Left cardiac atrium (tissue), 4 donors: ENCODE measurements around the gene ZBTB24. TPM values are rescaled to one million over a fixed set of nuclear protein-coding genes. Genes with fewer than 3 reads are reported as not detected.

Experiments
- ATAC-seq, 2 donors: fragments of 200-7000 bp; cut with Tn5 transposase; one replicate each; pipeline ENCODE4 v1.9.1; 2020; ENCODE audit warnings: mild to moderate bottlenecking in 2 of 2, moderate library complexity in 2 of 2
- DNase-seq: peaks from one replicate; pipeline ENCODE4 v3.0.0-alpha.2; 2020
- intact Hi-C, 2 donors: fragments of 100-400 bp; cut with DNase I; formaldehyde crosslinking; loops; one replicate each; pipeline versions ENCODE4 v1.14.1 to v1.15.1; 2022 to 2023
- total RNA-seq, 2 donors: library from RNA; stranded (reverse); fragmentation: NEBNext Ultra II Directional; extraction: Animal tissue kit (Norgen Biotek cat#: 25700); gene quantifications; one replicate each; pipeline ENCODE4 v1.2.1, GENCODE V29; 2021
- donor health status: DM: no; HTN: yes; CAD: no.
- donor health status: DM: no; HTN: yes; CAD: no; lungs with severe emphysema.
- donor health status: DM: yes; HTN: yes; CAD: no.
- donor health status: Dilated cardiomyopathy.

ZBTB24 gene
- total RNA-seq, 2 donors from 2014 or later = 3.3 to 3.9 TPM

DNA sequence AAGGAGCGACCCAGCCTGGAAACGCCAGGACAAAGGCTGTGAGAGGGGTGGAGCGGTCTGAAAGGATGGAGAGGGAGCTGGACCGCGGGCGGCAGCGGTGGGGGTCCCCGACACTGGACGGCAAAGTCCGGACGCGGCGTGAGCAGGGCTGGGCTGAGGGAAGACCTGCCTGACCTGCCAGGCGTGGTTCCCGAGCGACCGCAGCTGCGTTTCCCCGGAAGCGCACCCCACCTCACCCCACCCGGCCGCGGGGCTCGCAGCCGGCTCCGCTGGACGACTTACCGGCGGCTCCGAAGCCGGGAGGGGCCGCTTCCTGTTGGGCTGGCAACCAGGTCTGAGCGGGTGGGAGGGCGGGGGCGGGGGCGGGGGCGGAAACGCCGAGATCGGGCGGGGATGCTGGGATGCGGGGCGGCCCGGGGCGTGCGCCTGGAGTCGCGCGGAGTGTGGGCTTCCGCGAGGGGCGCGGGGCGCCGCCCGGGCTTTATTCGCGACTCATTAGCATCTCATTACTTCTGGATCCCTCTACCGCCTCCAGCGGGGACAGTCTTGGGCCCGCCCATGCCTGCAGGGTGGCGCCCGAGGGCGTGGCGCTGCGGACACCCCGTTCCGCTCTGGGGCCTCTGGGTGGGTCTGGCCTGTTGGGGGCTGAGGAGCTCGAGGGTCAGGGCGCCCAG, 27.4 kb downstream of the ZBTB24 start, which contains the start of gene MICAL1:
Gene MICAL1 (minus strand): TSS at position 336 of the 674 bp plus-strand sequence. CDS start 1,576 bp downstream, outside the sequence.
- DNase-seq = peak; percentile 82
- intact Hi-C loops = no loop called here
- ATAC-seq = peak; percentile 76 to 82

DNA sequence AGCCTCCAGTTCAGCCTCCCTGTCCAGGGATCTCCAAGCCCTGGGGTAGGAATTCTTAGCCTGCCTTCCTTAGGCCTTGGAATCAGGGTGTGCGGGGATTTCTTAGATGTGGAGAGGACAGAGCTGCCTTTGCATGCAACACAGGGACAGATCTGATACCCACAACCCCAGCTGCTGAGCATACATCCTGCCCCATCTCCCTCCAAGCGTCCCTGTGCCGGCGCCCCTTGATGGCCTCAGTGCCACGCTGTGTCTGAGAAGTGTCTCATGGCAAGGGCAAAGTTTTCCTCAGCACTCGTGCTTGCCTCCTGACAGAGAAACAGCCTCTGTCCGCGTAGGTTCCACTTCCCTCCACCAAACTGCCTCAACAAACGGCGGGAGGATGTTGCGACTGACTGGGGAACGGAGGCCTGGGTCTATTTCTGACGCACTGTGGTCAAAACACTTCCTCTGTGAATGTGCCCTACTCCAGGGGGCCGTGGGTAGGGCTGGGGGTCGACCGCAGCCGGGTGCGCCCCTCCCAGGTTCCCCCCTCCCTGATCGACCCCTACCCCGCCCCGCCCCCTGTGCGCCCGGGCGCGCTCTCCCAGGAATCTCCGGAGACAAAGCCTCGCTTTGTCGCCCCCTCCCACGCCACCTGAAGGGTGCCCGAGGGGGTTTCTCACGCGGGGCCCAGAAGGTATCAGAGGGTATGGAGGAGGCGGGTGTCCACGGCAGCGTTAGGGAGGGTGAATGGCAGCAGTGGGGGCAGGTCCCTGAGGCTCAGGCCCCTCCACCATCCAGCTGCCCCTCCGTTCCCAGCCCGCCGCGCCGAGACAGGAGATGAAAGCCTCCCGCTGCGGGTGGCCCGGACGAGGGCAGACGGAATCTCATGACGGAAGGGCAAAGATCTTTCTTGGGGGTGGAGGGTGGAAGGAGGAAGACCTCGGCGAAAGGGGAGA, 28.3 kb downstream of the ZBTB24 start:
- peak; percentile 45 for DNase-seq
- peak; percentile 21 to 34 for ATAC-seq
- intact Hi-C loops = no loop called here

DNA sequence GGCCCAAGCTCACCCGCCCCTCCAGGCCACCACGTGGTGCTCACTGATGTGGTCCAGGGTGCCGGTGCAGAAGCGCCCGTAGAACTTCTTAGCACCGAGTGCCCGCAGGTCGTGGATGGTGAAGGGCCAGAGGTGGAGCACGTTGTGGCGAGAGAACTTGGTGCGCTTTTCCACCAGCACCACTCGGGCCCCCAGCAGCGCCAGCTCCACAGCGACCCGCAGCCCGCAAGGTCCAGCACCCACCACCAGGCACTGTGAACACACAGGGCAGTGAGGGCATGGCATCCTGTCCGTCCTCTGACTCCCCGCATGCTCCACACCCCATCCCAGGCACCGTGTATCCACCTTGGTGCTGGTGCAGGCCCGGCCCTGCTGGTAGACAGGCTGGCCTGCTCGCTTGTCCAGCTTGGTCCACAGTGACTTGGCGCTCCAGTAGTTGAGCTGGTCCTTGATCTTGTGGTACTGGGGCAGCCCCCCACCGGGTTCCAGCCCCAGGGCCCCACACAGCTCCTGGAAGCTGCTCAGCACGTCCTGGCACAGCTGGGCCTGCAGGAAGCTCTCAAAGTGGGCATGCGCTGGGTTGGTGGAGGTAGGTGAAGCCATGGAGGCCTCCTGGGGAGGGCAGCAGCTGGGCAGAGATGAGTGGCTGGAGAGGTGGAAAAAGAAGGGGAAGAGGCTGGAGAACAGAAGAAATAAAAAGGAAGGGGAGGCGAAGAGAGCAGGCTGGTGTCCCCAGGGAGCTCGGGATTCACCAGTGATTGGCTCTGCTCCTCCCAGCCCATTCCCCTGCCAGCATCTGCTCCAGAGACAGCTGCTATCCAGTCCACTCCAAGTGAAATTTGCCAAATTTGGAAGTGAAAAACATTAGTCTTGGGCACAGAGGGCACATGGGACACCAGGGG, 29.2 kb downstream of the ZBTB24 start:
- ATAC-seq (no peak), DNase-seq (no peak)
- intact Hi-C loops = no loop called here

DNA sequence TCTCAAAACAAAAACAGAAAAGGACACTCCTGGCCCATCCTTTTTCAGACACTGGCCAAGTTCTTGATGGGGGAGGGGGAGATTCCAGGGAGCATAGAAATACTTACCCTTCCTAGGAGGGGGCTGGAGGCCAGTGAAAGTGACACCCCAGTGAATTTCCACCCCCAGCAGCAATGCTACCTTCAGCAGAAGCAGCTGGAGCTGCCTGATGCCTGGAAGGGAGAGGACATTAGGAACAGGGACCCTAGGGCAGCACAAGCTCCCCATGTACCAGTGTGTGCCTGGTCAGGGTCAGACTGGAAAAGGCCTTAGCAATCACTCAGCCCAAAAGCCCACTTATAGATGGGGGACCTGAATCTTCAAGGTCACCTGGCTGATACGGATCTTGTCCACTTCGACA, 29.9 kb downstream of the ZBTB24 start:
- no peak for DNase-seq
- no peak for ATAC-seq
- intact Hi-C loops = no loop called here

DNA sequence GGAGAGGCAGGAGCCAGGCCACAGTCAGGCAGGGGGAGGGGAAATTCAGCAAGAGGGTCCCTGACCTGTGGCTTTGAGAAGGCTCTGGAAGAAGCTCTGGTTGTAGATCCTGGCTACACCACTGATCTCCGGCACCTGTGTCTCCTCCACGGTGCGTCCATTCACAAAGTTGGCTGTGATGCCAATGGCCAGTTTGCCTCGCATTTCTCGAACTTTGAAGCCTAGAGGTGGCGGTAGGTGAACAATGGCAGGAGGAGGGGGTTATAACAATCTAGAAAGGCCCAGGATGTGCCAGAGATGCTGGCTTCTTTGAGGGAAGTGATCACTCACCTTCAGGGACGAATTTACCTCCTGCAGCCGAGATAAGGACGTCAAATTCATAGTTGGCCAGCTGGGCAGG, 30.8 kb downstream of the ZBTB24 start:
- ATAC-seq (no peak), DNase-seq (no peak)
- intact Hi-C loops = no loop called here

DNA sequence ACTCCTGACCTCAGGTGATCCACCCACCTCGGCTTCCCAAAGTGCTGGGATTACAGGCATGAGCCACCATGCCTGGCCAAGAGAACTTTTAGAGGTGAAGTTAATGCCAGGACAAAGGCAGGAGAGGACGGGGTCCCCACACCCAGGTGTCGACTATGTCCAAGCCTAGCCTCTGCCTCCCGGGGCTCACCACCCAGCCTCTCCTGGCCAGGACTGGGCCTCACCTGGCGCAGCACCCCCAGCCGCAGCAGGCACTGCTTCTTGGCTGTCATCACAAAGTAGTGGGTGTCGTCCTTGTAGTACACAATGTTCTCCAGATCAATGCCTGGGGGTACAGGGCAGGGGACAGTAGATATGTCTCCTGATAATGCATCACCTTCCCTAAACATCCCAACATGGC, 31.6 kb downstream of the ZBTB24 start:
- intact Hi-C loops = no loop called here
- DNase-seq (no peak), ATAC-seq (no peak)

DNA sequence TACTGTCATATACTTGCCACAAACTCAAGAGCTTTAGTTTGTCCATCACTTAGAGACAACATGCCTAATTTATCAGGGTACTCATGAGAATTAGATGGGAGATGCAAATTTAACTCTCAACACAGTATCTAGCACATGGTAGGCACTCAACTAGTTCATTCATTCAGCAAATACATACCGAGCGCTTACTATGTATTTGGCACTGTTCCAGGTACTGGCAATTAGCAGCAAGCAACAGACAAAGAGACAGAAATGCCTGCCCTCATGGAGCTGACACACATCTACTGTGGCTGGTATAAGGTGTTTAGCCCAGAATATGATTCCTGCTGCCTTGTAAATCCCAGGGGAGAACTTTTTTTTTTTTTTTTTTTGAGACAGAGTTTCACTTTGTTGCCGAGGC, 32.2 kb downstream of the ZBTB24 start:
- DNase-seq (no peak), ATAC-seq (no peak)
- intact Hi-C loops = no loop called here

DNA sequence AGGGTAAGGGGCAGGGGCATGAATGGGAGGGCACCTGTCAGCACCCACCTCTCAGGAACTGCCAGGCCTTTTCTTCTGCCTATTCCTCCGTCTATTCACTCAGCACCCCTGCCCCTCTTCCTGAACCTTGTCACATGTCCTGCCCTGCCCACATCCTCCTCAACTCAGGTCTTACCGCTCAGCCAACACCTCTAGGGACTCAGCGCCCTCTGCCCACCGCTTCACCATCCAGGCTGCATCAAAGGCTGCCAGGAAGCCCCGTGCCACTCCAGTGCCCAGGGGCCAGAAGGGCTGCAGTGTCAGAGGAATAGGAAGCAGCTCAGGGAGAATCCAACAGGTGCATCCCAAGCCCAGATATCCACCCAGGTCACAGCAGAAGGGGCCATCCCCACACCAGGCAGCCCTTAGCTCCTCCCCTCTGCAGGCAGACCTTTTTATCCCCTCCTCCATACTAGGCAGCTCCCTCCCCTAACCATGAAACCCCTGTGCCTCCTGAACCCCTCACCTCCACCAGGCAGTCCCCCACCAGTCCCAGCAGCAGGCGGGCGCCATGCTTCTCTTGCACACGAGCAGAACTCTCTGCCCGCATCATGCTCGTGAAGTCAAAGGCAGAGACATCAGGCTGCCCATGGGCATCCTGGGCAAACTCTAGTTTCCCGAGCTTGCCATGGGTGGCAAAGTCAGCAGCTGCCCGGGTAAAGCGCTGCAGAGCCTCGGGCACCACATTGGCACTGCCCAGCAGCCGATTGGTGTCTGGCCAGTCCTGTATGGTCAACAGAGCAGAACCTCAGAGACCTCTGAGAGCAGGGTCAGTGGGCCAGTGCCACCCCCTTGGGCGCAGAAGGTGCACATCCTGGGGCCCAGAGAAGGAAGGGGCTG, 33.0 kb downstream of the ZBTB24 start:
- intact Hi-C loops = no loop called here
- DNase-seq (no peak), ATAC-seq (peak in 1 of 2 donors; percentile 16)

DNA sequence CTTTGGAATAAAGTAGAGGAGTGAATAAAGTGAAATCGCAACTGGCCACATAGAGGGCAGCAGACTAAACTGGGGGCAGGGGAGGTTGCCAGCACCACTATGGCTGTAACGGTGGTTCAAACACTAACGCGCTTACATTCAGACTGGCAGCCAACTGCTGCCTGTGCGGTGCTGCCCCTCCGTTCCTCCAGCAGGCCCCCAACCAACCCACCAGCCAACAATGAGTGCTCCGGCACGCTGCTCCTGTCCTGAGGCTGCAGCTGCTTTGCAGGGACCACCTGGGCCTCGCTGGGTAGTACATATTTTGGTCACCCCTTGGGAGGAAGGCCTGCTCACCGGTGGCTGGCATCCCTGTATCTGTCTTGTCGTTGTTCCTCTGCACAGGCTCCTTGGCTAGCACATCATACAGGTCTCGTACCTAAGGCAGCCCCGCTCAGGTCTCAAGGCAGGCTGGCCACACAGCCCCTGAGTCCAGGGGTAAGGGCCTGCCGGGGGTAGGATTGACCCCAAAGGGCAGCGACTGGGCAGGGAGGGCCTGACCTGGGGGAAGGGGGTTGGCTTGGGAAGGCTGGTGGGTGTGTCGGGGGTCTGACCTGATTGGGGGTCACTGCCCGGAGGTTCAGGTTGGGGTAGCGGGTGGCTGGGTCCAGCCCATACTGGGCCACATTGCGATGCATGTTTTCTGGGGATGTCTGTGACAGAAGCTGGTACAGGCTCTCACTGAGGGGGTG, 33.8 kb downstream of the ZBTB24 start:
- intact Hi-C loops = no loop called here
- ATAC-seq = no peak
- DNase-seq = no peak

DNA sequence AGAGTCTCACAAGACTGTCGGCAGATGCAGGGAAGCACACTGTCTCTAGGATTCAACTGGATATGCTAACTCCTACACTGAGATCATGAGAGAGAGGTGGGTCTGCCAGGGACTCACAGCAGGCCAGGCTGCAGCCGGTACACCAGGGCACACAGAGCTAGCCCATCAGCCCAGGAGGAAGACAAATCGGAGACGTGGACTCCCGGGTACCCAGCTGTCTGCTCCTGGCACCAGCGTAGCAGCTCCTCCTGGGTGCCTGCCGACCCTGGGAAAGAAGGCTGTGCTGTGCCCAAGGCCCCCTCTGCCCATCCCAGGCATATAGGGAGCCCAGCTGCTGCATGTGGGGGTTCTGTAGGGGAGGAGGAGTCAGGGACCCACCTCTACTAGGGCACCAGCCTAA, 34.4 kb downstream of the ZBTB24 start:
- DNase-seq (no peak), ATAC-seq (no peak)
- intact Hi-C loops = no loop called here

DNA sequence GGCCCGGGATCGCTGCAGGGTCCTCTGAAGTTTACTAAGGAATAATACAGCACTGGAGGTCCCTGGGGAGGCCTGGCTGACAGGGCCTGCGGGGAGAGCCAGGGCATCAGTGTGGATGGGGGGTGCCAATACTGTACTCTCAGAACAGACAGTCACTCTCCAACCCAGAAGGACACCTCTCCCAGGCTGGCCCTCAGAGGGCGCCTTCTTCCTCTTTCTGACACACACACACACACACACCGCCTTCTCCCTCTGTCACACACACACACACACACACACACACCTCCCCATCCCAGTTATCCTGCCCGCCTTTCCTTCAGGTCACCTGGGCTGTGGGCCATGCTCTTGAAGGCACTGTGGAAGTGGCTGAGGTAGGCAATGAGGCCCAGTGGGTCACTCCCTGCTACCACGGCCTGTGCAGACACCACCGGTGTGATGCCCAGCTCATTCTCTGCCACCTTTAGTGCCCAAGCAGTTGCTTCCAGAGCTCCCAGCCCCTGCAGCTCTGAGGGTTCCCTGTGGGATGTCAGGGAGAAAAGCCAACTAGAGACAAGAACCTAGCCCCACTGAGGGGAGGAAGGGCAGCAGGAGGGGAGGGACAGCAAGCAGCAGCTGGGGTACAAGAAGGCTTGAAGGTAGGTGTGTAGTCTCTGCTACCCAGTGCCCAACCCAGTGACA, 35.0 kb downstream of the ZBTB24 start:
- intact Hi-C loops = no loop called here
- DNase-seq (no peak), ATAC-seq (no peak)

DNA sequence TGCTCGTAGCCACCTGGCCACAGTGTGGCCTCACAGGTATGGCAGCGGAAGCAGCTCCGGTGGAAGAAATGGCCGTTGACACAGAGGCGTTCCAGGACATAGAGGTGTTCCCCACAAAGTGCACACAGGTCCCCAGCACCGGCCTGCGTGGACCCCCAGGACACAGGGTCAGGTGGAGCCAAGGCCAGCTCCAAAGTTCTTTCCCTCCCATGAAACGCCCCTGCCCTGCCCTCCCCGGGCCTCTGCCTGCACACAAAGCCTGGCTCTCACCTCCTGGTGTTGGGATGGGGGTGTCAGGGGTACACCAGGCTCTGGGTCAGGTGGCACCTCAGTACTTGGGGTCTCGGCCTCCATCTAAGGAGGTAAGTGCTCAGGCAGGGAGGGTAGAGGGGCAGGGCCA, 35.9 kb downstream of the ZBTB24 start:
- no peak for ATAC-seq
- intact Hi-C loops = no loop called here
- DNase-seq = no peak

DNA sequence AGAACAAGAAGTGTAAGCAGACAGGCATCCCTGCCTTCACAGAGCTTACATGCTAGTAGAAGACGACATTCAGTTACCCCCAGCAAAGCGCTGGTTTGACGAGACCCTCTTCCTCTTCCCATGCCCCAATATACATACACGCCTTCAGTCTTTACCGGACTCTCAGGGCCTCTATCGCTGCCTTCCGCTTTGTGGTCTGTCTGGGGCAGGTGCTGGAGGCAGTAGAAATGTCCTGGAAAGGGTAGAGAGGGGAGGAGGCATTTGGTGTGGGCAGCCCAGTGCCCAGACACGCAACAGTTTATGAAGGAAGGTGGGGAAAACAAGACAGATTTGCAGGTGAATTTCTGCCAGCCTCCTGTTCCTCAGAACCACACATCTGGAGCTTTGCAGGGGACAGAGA, 36.5 kb downstream of the ZBTB24 start:
- intact Hi-C loops = no loop called here
- ATAC-seq (no peak), DNase-seq (no peak)

DNA sequence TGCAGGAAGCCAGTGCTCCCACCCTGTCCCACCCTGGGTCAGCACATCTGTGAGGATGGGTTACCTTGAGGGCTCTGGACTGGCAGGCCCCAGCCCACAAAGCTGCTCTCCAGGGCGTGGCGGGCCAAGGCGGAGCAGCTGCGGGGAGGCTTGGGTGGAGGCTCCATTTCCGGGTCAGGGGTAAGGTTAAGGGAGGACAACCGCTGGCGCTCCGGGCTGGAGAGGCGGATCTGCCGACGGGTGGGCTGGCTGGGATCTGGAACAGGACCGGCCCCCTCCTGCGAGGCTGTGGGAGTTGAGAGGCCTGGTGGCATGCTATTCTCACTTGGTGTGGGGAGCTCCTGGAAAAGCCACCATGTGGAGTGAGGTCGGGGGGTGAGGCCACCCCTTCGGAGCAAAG, 36.9 kb downstream of the ZBTB24 start:
- no peak for DNase-seq
- no peak for ATAC-seq
- intact Hi-C loops = no loop called here

DNA sequence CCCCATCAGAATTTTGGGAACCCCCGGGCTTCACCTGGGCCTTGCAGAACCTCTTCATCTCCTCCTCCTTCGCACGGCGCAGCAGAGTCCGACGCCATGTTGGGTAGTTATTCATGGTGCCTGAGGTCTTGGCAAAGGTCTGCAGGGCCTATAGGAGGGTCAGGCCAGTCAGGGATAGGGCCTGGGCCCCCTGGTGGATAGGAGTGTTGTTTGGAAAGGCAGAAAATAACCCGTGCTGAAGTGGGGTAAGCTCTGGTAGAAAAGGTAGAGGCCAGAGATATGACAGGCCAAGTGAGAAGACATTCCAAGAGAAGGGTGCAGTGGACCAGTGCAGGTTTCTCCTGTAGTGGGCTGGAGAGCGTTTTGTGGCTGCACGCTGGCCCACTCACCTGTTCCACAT, 37.6 kb downstream of the ZBTB24 start:
- DNase-seq (no peak), ATAC-seq (no peak)
- intact Hi-C loops = no loop called here

DNA sequence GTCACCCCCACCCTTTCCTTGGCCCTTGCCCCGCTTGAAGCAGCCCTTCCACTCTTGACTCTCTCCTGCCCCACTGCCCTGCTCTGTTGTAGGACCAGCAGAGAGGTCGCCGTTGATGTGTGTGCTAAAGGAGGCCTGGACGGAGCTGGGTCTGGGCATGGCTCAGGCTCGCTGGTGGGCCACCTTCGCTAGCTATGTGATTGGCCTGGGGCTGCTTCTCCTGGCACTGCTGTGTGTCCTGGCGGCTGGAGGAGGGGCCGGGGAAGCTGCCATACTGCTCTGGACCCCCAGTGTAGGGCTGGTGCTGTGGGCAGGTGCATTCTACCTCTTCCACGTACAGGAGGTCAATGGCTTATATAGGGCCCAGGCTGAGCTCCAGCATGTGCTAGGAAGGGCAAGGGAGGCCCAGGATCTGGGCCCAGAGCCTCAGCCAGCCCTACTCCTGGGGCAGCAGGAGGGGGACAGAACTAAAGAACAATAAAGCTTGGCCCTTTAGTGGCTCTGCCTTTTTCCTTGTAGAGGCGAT, 39.5 kb downstream of the ZBTB24 start:
- no peak for DNase-seq

DNA sequence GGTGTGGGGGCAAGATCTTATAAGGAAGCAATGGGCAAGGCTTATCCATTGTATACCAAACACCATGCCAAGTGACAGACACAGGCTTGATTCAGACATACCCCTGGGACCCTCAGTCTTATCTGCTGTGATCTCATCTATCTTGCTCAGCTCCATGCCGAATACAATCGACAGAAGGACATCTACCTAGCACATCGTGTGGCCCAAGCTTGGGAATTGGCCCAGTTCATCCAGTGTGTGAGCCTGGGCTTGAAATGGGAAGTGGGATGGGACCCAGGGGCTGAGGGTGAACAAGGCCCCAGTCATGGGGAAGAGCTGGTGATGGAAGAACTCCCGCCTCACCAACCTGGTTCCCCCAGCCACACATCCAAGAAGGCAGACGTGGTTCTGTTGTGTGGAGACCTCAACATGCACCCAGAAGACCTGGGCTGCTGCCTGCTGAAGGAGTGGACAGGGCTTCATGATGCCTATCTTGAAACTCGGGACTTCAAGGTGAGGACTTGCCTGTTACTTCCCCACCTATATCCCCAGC, 40.6 kb downstream of the ZBTB24 start:
- ATAC-seq (no peak), DNase-seq (no peak)
- intact Hi-C loops = no loop called here

More for the DNA sequence above, 39.5 kb downstream of the ZBTB24 start:
- no peak for ATAC-seq
- intact Hi-C loops = no loop called here
